Erythroblast (primary cell): ENCODE results near the gene MATK.

Source experiments
- GATA1 ChIP-seq: IDR thresholded peaks from 2 replicates; pipeline ENCODE4 v1.6.1; 2011; ENCODE audit warnings: low read depth, mild to moderate bottlenecking, control low read depth, low read length, moderate library complexity
- POLR2A ChIP-seq: IDR thresholded peaks from 2 replicates; pipeline ENCODE4 v1.6.1; 2011; ENCODE audit warnings: mild to moderate bottlenecking, low read length

DNA sequence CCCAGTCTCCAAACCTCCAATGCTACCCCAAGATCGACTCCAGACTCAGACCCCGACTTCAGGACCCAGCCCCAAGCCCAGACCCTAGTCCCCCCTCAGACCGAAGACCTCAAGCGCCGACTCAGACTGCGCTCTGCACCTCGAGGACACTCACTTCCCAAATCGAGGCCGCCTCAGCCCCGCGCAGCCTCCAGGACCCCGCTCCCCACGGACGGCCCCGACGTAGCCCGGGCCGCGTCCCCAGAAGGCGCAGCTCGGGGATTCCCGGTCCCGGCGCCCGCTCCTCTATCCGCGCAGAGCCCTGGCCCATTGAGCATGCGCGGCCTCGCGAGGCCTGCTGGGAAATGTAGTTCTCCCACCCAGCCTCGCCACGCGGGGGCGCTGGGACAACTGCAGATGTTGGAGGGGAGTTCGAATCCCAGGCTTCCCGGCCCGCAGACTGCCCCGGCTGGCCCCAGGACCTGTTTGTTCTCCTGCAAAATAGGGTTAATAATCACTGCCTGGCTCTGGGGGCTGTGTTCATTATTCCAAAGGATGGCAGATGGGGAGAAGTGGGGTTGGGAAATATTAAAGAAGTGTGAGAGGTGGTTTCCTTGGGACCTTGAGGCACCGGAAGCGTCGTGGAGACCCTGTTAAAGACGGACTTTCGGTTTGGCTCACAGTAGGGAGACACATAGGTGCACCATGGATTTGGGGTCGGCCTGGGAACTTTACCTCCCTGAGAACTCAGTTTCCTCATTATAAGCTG lies 24.6 kb downstream of the MATK start, which contains the start of gene APBA3:
- TF ChIP-seq POLR2A (peak; percentile 53), GATA1 (no peak)
